ENCODE measurements around the gene GRN.
"Not testable (repeated sequence)": the region's sequence is repeated elsewhere in the genome, so short reads cannot be mapped to it uniquely, and the experiment has no call there.

Gene GRN

DNA sequence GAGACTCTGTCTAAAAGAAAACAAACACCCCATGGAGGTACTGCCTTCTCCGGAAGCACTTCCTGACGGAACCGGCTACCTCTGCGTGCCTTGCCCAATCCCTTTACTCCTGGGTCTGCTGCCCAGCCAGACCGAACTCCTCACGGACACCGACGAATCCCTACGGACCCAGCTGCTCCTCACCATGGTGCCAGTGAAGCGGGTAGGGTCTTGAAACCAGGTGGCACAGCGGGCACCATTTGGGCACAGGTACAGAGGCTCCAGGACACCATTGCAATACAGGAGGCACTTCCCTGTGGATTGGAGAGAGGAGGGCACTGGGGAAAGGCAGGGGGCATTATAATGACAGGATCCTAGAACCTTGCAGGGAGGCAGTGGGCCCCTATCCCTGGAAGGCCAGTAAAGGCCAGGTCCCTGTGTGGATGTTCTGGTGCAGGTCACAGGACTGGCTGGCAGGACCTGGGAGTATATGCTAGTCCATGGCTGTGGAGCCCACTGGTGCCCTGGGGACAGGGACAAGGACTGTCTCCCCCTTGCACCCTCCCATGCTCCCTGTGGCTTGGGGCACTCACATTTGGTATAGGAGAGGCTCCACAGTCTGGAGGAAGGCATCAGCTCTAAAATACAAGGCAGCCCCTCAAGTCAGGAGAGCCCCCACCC is 22.7 kb upstream of the GRN start:
- no peak for DNase-seq

DNA sequence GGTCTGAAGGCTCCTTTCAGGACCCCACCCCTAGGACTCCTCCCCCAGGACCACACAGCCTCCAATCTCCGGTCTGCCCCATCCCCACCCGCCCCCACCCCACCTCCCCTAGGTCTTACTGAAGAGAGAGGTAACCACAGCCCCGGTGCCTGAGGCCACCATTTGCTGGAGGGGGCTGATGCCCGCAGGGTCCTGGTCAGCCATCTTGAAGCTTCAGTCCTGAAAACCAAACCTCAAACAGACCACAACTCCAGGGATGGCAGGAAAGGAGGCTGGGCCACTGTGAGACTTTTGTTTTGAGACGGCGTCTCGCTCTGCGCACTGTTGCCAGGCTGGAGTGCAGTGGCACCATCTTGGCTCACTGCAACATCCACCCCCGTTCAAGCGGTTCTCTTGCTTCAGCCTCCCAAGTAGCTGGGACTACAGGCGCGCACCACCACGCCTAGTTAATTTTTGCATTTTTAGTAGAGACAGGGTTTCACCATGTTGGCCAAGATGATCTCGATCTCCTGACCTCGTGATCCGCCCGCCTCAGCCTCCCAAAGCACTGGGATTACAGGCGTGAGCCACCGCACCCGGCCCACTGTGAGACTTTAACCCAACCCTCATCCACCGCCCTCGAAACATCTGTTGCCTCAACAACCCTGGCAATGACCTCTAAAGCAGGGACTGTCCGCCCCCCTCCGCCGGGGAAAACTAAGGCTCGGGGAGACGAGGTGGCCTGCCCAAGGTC is 21.6 kb upstream of the GRN start:
- no peak for DNase-seq

DNA sequence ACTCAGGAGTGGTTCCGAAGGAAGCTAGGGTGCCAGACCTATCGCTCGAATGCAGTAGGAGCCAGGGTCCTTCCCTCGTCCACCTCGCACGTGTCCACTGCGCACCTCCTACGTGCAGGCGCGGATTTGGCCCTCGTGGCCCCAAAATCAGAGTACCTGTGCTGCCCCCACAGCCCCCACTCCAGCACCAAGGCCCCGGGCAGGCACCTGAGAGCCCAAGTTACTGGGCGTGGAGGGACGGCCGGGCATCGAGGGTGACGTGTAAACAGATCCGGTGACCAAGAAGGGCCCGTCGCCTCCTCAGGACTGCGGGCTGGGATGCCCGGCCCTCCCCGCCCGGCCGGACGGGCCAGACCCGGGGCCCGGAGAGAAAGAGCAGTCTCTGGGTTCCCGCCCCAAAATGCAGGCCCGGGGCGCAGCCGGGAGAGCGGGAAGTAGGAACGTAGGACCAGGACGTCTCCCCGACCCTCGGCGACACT is 21.0 kb upstream of the GRN start:
- no peak for DNase-seq

DNA sequence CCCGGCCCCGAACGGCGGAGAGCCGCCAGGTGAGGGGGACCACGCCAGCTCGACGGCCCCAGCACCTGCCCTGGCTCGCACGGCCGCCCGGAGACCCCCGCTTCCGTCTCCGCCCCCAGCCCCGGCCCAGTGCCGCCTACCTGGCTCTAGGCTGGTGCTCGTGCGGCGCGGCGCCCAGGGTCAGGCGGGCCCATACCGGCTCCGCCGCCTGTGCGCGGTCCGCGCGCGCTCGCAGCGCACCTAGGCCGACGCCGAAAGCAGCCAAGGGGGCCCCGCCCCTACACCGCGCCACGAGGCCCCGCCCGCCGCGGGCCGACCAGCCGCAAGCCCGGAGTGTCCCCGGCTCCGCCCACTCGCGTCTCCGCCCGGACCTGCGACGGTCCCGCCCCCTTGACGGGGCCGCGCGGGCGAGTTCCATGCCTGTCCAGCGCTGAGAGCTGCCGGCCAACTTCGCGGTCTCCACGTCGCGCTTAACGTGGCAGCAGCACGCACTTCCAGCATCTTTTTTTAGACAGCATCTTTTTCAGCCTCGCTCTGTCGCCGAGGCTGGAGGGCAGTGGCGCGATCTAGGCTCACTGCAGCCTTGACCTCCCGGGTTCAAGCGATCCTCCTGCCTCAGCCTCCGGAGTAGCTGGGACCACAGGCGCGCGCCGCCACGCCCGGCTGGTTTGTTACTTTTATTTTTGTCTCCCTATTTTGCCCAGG is 20.4 kb upstream of the GRN start, which contains the start of gene SLC25A39:
TSS of gene SLC25A39 (minus strand) at position 253 of the 705 bp plus-strand sequence. CDS start 1,261 bp downstream, outside the sequence.
- DNase-seq, result peak; percentile 94

DNA sequence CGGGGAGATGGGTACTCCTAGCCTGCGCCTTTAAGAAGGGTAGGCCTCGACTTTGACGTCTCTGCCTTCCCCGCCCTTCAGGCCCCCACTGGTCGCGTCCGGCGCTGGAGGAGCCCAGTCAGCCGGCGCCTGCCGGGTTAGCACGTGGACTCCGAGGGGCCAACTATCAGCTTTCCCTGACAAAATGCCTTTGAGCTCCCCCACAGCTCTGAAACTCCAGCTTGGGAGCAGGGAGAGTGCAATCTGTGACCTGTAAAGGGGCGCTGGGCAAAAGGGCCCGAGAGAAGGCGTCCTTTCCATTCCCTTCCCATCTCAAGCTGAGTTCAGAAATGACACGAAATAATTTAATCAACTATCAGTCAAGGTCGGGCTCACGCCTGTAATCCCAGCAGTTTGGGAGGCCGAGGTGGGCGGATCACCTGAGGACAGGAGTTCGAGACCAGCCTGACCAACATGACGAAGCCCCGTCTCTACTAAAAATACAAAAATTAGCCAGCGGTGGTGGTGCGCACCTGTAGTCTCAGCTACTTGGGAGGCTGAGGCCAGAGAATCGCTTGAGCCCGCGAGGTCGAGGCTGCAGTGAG is 18.1 kb upstream of the GRN start:
- DNase-seq, result peak; percentile 85

DNA sequence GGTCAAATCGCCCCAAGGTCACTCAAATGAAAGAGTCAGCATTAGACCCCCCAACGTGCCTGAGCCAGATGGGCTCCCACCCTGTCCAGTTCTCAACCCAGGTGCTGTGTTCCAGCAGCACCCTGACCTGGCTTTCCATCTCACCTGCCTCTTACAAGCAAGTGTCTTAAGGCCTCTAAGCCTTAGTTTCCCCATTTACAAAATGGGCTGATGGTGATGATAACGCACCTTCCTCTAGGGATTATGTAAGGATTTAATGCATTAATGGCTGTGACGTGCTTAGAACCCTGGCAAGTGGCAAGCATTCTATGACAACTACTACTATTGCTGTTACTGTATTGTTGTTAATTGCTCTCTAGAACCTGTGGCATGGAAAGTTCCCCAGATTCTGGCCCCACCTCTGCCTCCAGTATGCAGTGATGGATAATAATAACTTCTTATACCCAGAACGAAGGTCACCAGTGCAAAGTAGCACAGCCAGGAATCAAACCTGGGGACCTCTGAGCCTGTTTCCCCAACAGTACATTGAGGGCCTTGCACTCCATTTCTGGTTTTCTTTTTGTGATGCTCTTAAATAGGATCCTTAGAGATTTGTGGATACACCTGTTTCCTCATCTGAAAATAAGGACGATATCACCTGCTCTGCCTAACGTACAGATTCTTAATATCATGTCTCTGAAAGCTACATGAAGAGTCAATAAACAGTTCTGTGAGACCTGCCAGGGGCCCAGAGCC is 17.2 kb upstream of the GRN start:
- DNase-seq, result no peak

DNA sequence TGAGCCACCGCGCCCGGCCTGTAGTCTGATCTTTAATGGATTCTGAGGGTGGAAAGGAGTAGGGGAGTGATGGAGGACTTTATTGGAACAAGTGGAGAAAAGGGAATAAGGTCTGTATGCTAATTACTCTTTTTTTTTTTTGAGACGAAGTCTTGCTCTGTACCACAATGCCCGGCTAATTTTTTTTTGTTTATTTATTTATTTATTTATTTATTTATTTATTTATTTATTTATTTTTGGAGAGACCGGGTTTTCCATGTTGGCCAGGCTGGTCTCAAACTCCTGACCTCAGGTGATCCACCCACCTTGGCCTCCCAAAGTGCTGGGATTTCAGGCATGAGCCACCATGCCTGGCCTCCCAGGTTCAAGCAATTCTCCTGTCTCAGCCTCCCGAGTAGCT is 15.6 kb upstream of the GRN start:
- DNase-seq, result not testable (repeated sequence)

DNA sequence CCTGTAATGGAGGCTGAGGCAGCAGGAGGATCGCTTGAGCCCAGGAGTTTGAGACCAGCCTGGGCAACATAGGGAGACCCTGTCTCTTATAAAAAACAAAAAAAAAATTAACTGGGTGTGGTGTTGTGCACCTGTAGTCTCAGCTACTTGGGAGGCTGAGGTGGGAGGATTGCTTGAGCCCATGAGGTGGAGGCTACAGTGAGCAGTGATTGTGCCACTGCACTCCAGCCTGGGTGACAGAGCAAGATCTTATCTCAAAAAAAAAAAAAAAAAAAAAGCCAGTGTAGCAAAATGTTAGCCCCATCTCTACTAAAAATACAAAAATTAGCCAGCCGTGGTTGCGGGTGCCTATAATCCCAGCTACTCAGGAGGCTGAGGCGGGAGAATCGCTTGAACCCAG is 14.8 kb upstream of the GRN start:
- DNase-seq, result not testable (repeated sequence)

DNA sequence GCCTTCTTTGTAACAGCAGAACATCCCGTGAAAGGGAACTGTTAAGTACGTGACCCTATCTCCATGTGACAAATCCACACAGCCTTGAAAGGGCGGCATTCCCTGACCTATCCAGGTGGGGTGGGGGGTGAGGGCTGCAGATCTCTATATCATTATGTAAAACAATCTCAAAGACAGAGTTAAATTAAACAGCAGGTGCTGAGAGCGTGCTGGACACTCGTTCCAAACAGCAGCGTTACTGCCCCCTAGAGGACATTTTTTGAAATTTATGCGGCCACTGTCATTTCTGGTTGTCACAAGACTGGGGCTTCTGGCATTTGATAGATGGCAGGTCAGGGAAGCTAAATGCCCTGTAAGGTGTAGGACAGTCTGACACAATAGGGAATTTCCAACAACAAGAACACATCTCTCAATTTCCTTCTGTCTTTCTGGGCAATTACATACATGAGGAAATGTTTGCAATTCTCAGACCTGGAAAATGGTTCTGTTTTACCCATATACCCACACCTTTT is 13.8 kb upstream of the GRN start:
- no peak for DNase-seq

DNA sequence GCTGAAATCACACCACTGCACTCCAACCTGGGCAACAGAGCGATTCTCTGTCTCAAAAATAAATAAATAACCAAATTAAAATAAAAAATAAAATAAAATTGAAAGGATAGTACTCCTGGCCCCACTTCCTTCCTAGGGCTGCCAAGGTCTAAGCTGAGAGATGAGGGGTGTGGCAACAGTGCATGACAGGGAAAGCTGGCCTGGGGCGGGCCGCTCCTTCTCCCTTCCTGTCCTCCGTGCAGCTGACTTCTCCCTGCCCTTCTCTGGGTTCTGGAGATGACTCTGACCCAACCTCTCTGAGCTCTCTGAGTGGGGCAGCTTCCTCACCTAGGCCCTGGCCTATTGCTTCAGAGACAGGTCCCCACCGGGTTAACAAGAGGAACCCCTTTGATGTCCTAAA is 11.7 kb upstream of the GRN start:
- DNase-seq, result no peak

DNA sequence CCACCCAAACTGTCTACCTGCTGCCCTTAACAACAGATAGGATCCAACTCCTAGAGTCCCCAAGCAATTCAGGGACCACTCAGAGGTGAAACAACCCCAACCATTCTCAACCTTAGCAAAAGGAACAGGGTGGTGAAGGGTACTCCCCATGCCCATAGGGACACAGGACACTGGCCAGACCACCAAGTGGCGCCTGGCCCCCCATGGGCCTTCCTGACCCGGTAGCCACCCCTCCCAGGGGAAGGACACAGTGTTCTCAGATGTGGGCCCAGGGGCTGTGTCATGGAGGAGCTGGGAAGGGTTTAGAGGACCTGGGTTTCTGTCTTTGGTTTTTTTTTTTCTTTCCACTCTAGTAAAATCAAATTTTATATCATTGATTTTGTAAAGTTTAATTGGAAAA is 10.8 kb upstream of the GRN start:
- DNase-seq, result no peak

DNA sequence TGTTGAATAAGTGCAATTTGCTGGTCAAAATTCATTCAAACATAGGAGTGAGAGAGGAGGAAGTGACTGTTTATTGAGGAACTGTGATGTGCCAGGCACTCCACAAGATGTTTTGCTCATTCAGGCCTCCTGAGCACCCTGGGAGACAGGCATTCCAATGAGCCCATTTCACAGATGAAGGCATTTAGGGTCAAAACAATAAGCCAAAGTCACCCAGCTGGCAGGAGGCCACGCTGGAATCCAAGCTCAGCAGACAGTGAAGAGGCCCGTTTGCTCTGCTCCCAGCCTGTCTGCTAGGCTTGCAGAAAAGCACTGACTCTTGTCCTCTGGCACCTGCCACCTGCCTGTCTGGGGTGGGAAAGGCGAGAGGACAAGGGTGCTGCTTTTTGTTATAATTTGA is 10.4 kb upstream of the GRN start:
- DNase-seq, result no peak

DNA sequence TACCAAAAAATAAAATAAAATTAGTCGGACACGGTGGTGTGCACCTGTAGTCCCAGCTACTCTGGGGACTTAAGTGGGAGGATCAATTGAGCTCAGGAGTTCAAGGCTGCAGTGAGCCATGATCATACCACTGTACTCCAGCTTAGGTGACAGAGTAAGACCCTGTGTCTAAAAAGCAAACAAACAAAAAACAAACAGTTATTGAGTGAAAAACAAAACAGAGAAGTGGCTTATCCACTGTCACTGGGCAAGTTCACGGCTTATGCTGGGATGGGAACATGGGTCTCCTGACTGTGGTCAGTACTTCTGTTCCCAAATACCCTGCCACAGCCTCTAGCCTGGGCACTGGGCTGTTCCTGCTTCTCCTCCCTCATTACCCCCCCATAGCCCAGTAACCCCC is 9.5 kb upstream of the GRN start:
- no peak for DNase-seq

DNA sequence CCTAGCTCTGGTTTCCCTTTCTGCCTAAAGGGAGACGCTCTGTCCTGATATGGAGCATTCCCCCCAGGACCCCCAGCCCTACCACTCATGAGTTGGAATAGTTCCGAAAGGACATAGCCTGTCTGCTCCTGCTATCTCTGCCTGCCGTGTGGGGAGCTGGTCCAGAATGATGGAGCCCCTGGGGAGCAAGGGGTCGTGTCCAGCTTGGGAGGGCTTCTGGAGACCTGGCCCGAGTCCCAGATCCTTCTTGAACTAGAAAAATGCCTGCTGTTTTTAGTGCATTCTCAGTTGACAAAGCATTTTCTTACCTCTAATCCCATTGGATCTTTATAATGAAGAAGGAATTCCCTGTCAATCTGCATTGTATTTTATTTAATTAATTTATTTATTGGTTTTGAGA is 9.1 kb upstream of the GRN start:
- DNase-seq, result no peak

DNA sequence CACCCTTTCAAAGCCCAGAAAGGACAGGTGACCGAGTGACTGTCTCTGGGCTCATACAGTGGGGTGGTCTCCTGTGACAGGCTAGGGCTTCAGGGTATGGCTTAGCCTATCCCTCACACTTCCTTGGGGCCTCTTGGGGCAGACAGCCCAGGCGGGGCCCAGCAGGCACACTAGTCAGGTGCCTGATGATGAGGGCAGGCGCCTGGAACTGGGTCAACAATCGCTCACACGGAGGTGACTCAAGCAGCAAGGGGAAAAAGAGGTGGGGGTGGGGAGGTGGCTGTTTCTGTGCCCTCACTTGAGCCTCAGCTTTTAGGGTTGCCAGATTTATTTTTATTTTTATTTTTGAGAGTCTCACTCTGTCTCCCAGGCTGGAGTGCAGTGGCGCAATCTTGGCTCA is 6.4 kb upstream of the GRN start:
- DNase-seq, result no peak

DNA sequence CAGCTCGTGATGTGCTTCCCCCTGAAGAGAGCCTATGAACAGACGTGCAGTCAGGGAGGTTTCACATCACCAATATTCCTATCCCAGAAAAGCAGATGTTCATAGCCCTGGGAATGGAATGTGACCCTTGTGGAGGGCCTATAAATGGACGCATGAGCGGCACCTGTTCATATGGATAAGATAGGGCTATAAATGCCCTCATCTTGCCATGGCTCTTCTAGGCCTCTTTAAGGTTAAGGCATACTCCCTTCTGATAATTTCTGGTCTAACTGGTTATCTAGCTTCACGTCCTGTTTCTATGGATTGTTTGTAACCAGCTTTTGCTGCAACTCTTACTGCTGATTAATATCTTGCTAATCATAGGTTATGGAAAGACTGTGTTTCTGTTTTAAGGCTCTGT is 4.5 kb upstream of the GRN start:
- not testable (repeated sequence) for DNase-seq

DNA sequence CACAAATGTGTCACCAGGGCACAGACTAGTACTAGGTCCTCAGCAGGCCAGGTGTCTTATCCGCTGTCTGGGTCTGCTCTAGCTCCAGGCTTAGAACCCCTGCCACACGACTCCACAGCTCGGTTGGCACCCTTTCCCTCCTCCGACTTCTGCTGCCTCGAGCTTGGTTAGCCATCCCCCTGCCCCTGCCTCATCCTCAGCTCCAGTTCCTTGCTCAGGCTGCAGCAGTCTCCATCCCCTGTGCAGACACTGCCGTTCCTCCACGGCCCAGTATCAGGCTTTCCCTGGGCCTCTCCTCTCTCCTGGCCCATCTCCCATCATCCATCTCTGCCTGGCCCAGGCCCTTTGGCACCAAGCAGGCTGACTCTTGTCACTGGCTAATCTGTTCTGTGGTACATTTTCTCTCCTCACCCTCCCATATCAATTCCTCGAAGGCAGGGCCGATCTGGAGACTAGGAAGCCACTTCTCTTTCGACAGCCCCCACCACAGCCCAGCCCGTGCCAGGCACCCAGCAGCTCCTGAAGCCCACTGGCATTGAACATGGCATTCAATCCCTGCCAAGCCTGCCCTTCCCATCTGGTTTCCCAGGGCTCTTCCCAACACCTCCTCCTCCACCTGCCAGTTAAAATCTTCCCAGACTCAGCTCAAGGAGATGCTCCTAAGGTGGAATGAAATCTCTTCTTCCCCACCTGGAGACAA is 1.4 kb upstream of the GRN start:
- no peak for DNase-seq

DNA sequence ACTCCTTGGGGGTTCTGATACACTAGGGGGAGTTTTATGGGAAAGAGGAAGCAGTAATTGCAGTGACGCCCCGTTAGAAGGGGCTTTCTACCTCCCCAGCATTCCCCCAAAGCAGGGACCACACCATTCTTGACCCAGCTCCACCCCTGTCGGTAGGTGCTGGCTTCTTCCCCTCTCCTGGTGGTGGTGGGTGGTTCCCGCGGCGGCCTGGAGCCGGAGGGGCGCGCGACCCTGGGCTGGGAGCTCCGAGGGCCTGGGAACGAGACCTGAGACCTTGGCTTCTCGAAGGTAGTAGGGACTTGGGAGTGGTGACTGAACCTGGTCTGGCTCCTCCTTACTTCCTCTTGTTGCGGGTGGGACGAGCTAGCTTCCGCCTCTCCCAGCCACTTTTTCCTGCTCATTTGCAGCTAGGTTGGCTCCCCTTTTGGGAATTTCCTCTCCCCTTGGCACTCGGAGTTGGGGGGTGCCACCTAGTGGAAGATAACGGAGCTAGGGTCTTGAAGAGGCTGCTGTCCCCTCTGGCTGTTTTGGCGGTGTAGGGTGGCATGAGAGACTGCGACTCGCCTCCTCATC is 438 bp downstream of the GRN start:
- DNase-seq, result no peak

DNA sequence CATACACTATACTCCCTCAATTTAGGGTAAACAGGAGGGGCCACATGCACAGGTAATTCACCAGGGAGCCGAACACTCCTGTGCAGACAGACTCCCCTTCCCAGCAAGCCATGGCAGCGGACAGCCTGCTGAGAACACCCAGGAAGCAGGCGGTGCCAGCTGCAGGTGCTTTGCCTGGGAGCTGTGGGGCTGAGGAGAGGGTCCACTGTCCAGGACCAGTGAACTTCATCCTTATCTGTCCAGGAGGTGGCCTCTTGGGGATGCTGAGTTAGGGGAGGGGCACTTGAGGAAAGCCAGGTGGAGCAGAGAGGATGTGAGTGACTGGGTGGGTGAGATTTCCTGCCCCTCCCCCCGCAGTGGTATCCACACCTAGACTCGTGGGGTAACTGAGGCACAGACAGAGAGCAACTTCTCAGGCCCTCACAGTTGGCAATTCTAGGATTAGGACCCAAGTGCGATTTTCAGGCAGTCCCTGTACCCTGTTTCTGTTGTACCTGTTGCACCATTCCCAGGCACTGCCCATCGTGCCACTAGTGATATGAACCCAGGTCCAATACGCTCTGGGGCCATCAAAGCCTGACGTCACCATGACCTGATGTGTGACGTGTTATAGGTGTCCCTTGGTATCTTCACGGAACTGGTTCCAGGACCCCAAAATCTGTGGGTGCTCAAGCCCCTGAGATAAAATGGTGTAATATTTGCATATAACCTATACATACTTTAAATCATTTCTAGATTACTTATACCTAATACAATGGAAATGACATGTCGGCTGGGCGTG is 1.2 kb downstream of the GRN start:
- DNase-seq, result no peak

DNA sequence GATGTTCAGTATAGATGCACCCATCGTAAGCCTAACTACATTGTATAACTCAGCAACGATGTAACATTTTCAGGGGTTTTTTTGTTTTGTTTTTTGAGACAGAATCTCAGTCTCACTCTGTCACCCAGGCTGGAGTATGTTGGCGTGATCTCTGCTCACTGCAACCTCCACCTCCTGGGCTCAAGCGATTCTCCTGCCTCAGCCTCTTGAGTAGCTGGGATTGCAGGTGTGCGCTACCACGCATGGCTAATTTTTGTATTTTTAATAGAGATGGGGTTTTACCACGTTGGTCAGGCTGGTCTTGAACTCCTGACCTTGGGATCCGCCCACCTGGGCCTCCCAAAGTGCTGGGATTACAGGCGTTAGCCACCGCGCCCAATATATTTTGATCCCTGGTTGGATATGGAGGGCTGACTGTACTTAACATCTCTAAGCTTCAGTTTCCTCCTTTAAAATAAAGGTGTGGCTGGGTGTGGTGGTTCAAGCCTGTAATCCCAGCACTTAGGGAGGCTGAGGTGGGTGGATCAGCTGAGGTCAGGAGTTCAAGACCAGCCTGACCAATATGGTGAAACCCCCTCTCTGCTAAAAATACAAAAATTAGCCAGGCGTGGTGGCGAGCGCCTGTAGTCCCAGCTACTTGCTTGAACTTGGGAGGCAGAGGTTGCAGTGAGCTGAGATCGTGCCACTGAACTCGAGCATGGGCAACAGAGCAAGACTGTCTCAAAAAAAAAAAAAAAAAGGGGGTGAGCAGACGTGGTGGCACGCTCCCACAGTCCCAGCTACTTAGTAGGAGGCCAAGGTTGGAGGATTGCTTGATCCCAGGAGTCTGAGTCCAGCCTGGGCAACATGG is 2.3 kb downstream of the GRN start:
- not testable (repeated sequence) for DNase-seq
